ENCODE measurements around the gene IMP3. TPM values are rescaled to one million over a fixed set of nuclear protein-coding genes. Genes with fewer than 3 reads are reported as not detected.
A peak's percentile ranks its signal among the peaks of the same experiment; 100 is the strongest.

IMP3 gene
- polyA plus RNA-seq, 1 donor from 2014 or later: 147 TPM

DNA sequence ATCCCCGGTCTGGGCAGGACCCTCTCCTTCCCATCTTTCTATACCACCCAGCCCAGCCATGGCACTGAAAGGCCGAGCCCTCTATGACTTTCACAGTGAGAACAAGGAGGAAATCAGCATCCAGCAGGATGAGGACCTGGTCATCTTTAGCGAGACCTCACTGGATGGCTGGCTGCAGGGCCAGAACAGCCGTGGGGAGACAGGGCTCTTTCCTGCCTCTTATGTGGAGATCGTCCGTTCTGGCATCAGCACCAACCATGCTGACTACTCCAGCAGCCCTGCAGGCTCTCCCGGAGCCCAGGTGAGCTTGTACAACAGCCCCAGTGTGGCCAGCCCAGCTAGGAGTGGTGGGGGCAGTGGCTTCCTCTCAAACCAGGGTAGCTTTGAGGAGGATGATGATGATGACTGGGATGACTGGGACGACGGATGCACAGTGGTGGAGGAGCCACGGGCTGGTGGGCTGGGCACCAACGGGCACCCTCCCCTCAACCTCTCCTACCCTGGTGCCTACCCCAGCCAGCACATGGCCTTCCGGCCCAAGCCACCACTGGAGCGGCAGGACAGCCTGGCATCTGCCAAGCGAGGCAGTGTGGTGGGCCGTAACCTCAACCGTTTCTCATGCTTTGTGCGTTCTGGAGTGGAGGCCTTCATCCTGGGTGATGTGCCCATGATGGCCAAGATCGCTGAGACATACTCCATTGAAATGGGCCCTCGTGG lies 9.2 kb upstream of the IMP3 start:
- H3K9ac ChIP-seq (ENCODE audit: low read length): no peak overlapping the region
- H3K27me3 ChIP-seq (ENCODE audit: insufficient read depth, low read depth, low read length): peaks cover 27% of the 10 kb centered on the region
- TF ChIP-seq SMC3 (conservative IDR thresholded peaks at IDR 0.05; ENCODE audit: poor library complexity): no peak
- H3K36me3 ChIP-seq (ENCODE audit: insufficient read depth, low read length): no peaks in the 10 kb centered on the region
- no peak overlapping the region for H3K4me3 ChIP-seq (ENCODE audit: low read length)
- H3K9me2 ChIP-seq (ENCODE audit: insufficient read depth, low read length): no peaks in the 10 kb centered on the region
- H3F3A ChIP-seq (ENCODE audit: insufficient read depth, low read length, poor library complexity, severe bottlenecking): no peaks in the 10 kb centered on the region
- H3K9me3 ChIP-seq (ENCODE audit: low read length): no peaks in the 10 kb centered on the region
- peaks cover 4% of the 10 kb centered on the region for H3K79me2 ChIP-seq (replicated peaks; ENCODE audit: insufficient read depth, low read length)
- H4K20me1 ChIP-seq (ENCODE audit: insufficient read depth): no peaks in the 10 kb centered on the region
- no peak overlapping the region for H3K4me2 ChIP-seq (ENCODE audit: low read length)
- H3K27ac ChIP-seq (ENCODE audit: low read length): no peak overlapping the region
- H2AFZ ChIP-seq (ENCODE audit: low read depth, low read length): no peak overlapping the region

DNA sequence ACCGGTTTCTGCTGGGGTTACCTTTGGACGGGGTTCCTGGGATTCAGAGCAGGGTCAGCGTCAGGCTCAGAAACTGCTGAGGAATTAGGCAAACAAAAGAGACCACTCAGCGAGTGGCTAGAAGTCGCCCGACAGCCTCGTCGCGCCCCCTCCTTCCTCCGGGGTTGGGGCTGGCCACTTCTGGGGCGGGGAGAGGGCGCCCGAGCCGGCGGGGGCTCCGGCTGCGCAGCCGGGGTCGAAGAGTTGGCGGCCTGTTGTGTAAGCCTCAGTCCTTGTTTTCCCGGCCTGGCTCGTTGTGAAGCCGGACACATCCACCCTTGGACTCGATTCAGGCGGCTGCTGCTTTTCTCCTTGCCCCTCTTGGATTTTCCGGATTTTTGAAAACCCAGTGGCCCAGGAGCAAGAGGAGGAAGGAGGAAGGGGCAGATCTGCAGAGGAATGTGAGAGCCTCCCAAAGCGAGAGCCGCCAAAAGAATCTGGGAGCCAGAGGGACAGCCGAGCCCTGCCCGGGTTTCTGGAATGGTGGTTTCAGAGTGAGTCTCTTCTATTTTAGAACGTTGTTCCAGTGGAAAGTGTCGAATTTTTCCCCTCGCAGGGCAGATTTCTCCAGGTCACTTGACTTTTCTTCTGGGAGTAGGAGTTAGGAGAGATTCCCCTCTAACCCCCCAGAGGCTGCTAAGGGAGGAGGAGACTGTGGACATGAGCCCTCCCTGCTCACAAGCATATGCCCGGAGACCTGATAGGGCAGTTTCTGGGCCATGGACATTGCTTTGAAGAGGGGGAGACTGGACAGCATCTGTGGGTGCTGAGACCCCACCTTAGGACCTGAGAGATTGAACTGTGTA lies 8.4 kb upstream of the IMP3 start:
- H3K27ac ChIP-seq (ENCODE audit: low read length): no peak overlapping the region
- H3K9ac ChIP-seq (ENCODE audit: low read length): peak overlapping the region; percentile 48
- no peaks in the 10 kb centered on the region for H3F3A ChIP-seq (ENCODE audit: insufficient read depth, low read length, poor library complexity, severe bottlenecking)
- no peaks in the 10 kb centered on the region for H3K36me3 ChIP-seq (ENCODE audit: insufficient read depth, low read length)
- H3K9me3 ChIP-seq (ENCODE audit: low read length): no peaks in the 10 kb centered on the region
- peaks cover 27% of the 10 kb centered on the region for H3K27me3 ChIP-seq (ENCODE audit: insufficient read depth, low read depth, low read length)
- no peak for TF ChIP-seq EP300 (conservative IDR thresholded peaks at IDR 0.05; ENCODE audit: poor library complexity, severe bottlenecking)
- no peak for TF ChIP-seq SMC3 (conservative IDR thresholded peaks at IDR 0.05; ENCODE audit: poor library complexity)
- no peak for TF ChIP-seq EZH2 (IDR thresholded peaks at IDR 0.05; ENCODE audit: borderline replicate concordance, insufficient read depth, low read length, poor library complexity, severe bottlenecking)
- no peak for TF ChIP-seq TAF1 (IDR thresholded peaks at IDR 0.05; ENCODE audit: low read depth)
- TF ChIP-seq, protein P1, sequence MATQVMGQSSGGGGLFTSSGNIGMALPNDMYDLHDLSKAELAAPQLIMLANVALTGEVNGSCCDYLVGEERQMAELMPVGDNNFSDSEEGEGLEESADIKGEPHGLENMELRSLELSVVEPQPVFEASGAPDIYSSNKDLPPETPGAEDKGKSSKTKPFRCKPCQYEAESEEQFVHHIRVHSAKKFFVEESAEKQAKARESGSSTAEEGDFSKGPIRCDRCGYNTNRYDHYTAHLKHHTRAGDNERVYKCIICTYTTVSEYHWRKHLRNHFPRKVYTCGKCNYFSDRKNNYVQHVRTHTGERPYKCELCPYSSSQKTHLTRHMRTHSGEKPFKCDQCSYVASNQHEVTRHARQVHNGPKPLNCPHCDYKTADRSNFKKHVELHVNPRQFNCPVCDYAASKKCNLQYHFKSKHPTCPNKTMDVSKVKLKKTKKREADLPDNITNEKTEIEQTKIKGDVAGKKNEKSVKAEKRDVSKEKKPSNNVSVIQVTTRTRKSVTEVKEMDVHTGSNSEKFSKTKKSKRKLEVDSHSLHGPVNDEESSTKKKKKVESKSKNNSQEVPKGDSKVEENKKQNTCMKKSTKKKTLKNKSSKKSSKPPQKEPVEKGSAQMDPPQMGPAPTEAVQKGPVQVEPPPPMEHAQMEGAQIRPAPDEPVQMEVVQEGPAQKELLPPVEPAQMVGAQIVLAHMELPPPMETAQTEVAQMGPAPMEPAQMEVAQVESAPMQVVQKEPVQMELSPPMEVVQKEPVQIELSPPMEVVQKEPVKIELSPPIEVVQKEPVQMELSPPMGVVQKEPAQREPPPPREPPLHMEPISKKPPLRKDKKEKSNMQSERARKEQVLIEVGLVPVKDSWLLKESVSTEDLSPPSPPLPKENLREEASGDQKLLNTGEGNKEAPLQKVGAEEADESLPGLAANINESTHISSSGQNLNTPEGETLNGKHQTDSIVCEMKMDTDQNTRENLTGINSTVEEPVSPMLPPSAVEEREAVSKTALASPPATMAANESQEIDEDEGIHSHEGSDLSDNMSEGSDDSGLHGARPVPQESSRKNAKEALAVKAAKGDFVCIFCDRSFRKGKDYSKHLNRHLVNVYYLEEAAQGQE (IDR thresholded peaks at IDR 0.05; ENCODE audit: borderline replicate concordance): no peak
- TF ChIP-seq MXI1 (conservative IDR thresholded peaks at IDR 0.05; ENCODE audit: poor library complexity, severe bottlenecking): no peak
- TF ChIP-seq, protein P2, sequence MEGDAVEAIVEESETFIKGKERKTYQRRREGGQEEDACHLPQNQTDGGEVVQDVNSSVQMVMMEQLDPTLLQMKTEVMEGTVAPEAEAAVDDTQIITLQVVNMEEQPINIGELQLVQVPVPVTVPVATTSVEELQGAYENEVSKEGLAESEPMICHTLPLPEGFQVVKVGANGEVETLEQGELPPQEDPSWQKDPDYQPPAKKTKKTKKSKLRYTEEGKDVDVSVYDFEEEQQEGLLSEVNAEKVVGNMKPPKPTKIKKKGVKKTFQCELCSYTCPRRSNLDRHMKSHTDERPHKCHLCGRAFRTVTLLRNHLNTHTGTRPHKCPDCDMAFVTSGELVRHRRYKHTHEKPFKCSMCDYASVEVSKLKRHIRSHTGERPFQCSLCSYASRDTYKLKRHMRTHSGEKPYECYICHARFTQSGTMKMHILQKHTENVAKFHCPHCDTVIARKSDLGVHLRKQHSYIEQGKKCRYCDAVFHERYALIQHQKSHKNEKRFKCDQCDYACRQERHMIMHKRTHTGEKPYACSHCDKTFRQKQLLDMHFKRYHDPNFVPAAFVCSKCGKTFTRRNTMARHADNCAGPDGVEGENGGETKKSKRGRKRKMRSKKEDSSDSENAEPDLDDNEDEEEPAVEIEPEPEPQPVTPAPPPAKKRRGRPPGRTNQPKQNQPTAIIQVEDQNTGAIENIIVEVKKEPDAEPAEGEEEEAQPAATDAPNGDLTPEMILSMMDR (IDR thresholded peaks at IDR 0.05; ENCODE audit: poor library complexity, severe bottlenecking): no peak
- TF ChIP-seq POLR2AphosphoS5 (IDR thresholded peaks at IDR 0.05): no peak
- no peak for TF ChIP-seq RAD21 (conservative IDR thresholded peaks at IDR 0.05)
- peak overlapping the region; percentile 50 for H3K4me2 ChIP-seq (ENCODE audit: low read length)
- no peaks in the 10 kb centered on the region for H3K9me2 ChIP-seq (ENCODE audit: insufficient read depth, low read length)
- peak overlapping the region; percentile 82 for H3K4me3 ChIP-seq (ENCODE audit: low read length)
- H2AFZ ChIP-seq (ENCODE audit: low read depth, low read length): no peak overlapping the region
- peaks cover 4% of the 10 kb centered on the region for H3K79me2 ChIP-seq (replicated peaks; ENCODE audit: insufficient read depth, low read length)
- no peaks in the 10 kb centered on the region for H4K20me1 ChIP-seq (ENCODE audit: insufficient read depth)
